Epidermal melanocyte (primary cell): ENCODE data around the gene SLC9A9.

ENCODE experiments used
- DNase-seq: peaks from one replicate; pipeline ENCODE4 v3.0.0; 2011; ENCODE audit warnings: low spot score; ENCODE audit not compliant: insufficient read length

Gene SLC9A9

GRCh38 chr3:143600756-143601718 lies 247.2 kb downstream of the SLC9A9 start:
- DNase-seq, result no peak

- DNase-seq, result no peak
Measured at GRCh38 chr3:143597774-143598652, 250.3 kb downstream of the SLC9A9 start.

GRCh38 chr3:143596957-143597642 lies 251.2 kb downstream of the SLC9A9 start:
- no peak for DNase-seq

GRCh38 chr3:143595456-143596077 lies 252.7 kb downstream of the SLC9A9 start:
- DNase-seq, result no peak

- no peak for DNase-seq
Measured at GRCh38 chr3:143594206-143594605, 254.1 kb downstream of the SLC9A9 start.

GRCh38 chr3:143590660-143591059 lies 257.6 kb downstream of the SLC9A9 start:
- DNase-seq, result no peak

- no peak for DNase-seq
Measured at GRCh38 chr3:143586576-143586975, 261.7 kb downstream of the SLC9A9 start.

GRCh38 chr3:143585720-143586456 lies 262.4 kb downstream of the SLC9A9 start:
- no peak for DNase-seq

GRCh38 chr3:143584474-143584873 lies 263.8 kb downstream of the SLC9A9 start:
- DNase-seq, result no peak

GRCh38 chr3:143581972-143582722 lies 266.1 kb downstream of the SLC9A9 start:
- DNase-seq, result no peak

- DNase-seq, result no peak
Measured at GRCh38 chr3:143578810-143579435, 269.3 kb downstream of the SLC9A9 start.

GRCh38 chr3:143576568-143577270 lies 271.5 kb downstream of the SLC9A9 start:
- DNase-seq, result no peak

GRCh38 chr3:143574933-143575332 lies 273.3 kb downstream of the SLC9A9 start:
- no peak for DNase-seq

GRCh38 chr3:143573610-143574303 lies 274.5 kb downstream of the SLC9A9 start:
- DNase-seq, result no peak

- no peak for DNase-seq
Measured at GRCh38 chr3:143571548-143571947, 276.7 kb downstream of the SLC9A9 start.

- no peak for DNase-seq
Measured at GRCh38 chr3:143567823-143568222, 280.4 kb downstream of the SLC9A9 start.

GRCh38 chr3:143565951-143566350 lies 282.3 kb downstream of the SLC9A9 start:
- no peak for DNase-seq

- no peak for DNase-seq
Measured at GRCh38 chr3:143563786-143564185, 284.5 kb downstream of the SLC9A9 start.
